K562 (cell line): ENCODE measurements around the gene NRTN. TPM values are rescaled to one million over a fixed set of nuclear protein-coding genes. Genes with fewer than 3 reads are reported as not detected.
A peak's percentile ranks its signal among the peaks of the same experiment; 100 is the strongest.

Source experiments
- ATAC-seq: fragments of 200-7000 bp; cut with Tn5 transposase; 3 replicates; pipeline ENCODE4 v1.9.1; 2020; ENCODE audit warnings: moderate library complexity
- BruUV-seq: library from RNA; stranded (reverse); fragments of 400-500 nt; replicated peaks from 2 replicates; lab custom pipeline; 2021; lab: Mats Ljungman, UMichigan
- CTCF ChIA-PET: fragments of 300-600 bp; formaldehyde crosslinking; extraction: SDS; loops from one replicate; lab custom pipeline; 2021; ENCODE audit warnings: low intra/inter-chr PET ratio; lab: Yijun Ruan, JAX
- POLR2A ChIA-PET: fragments of 300-600, 350-650 bp; sonication (Branson Sonifier 250); formaldehyde crosslinking; extraction: SDS; loops from one replicate; lab custom pipeline; 2021; ENCODE audit warnings: antibody characterized with exemption, inconsistent platforms; lab: Yijun Ruan, JAX
- DNase-seq, 4 experiments: peaks; one replicate each; pipeline versions ENCODE4 v3.0.0 to v3.0.0-alpha.2; 2011 to 2018; ENCODE audit warnings: low spot score in 3 of 4, mixed read lengths in 3 of 4; ENCODE audit errors: extremely low read depth in 1 of 4
- FAIRE-seq: peaks from 2 replicates; lab custom pipeline; 2011; peaks lifted over from hg19 to GRCh38; lab: Jason Lieb, UNC
- H2AFZ ChIP-seq: 2 replicates; pipeline ENCODE4 v1.6.0; 2011; ENCODE audit warnings: low read depth, low read length, control low read depth, inconsistent platforms
- H3K27ac ChIP-seq: fragments of 200-600 bp; 3 replicates; pipeline ENCODE4 v1.8.0; 2011; ENCODE audit warnings: low read depth, mild to moderate bottlenecking, control low read depth, inconsistent platforms, low read length, moderate library complexity, mixed read lengths; ENCODE audit errors: extremely low read depth
- H3K27me3 ChIP-seq, 2 experiments: fragments of 300-600 bp in 1 of 2; 2 replicates in 1 of 2; 3 replicates in 1 of 2; pipeline versions ENCODE4 v1.6.0 to v1.8.0; 2011; ENCODE audit warnings: inconsistent platforms in 2 of 2, low read length in 2 of 2, mild to moderate bottlenecking in 1 of 2, mixed read lengths in 1 of 2, moderate library complexity in 1 of 2; ENCODE audit not compliant: control insufficient read depth in 2 of 2, insufficient read depth in 2 of 2
- H3K36me3 ChIP-seq: fragments of 300-600 bp; 3 replicates; pipeline ENCODE4 v1.8.0; 2011; ENCODE audit warnings: mild to moderate bottlenecking, low read length, inconsistent platforms; ENCODE audit not compliant: control insufficient read depth, insufficient read depth
- H3K4me1 ChIP-seq, 2 experiments: fragments of 200-600 bp in 1 of 2; replicated peaks in 1 of 2; 2 replicates in 1 of 2; 3 replicates in 1 of 2; pipeline versions ENCODE4 v1.5.1 to v1.8.0; 2011; ENCODE audit warnings: inconsistent platforms in 2 of 2, low read length in 2 of 2, mild to moderate bottlenecking in 1 of 2, mixed read lengths in 1 of 2, moderate library complexity in 1 of 2; ENCODE audit not compliant: control insufficient read depth in 2 of 2, insufficient read depth in 2 of 2
- H3K4me2 ChIP-seq: 2 replicates; pipeline ENCODE4 v1.6.1; 2011; ENCODE audit warnings: low read length, control low read depth, inconsistent platforms, mixed read lengths; ENCODE audit not compliant: insufficient read depth
- H3K4me3 ChIP-seq: fragments of 200-600 bp; sonication (generic), shearing (Covaris generic); 2 replicates; pipeline ENCODE4 v1.5.1; 2016; ENCODE audit warnings: control low read depth, inconsistent platforms
- H3K79me2 ChIP-seq: fragments of 200-600 bp; 3 replicates; pipeline ENCODE4 v1.8.0; 2011; ENCODE audit warnings: low read length, inconsistent platforms; ENCODE audit not compliant: control insufficient read depth, insufficient read depth
- H3K9ac ChIP-seq, 2 experiments: 2 replicates each; pipeline versions ENCODE4 v1.6.0 to v1.6.1; 2011; ENCODE audit warnings: low read depth in 2 of 2, low read length in 2 of 2, control low read depth in 1 of 2, inconsistent platforms in 1 of 2, mild to moderate bottlenecking in 1 of 2, mixed read lengths in 1 of 2; ENCODE audit not compliant: insufficient read depth in 1 of 2
- H3K9me1 ChIP-seq: one replicate; pipeline ENCODE4 v1.6.0; 2011; ENCODE audit warnings: inconsistent platforms, mild to moderate bottlenecking, low read length, moderate library complexity; ENCODE audit not compliant: control insufficient read depth, insufficient read depth
- H3K9me3 ChIP-seq: replicated peaks from 2 replicates; pipeline ENCODE4 v1.5.1; 2011; ENCODE audit warnings: low read depth, low read length, inconsistent platforms; ENCODE audit not compliant: control insufficient read depth, insufficient read depth
- H4K20me1 ChIP-seq: replicated peaks from 2 replicates; pipeline ENCODE4 v1.6.1; 2011; ENCODE audit warnings: low read length, inconsistent platforms, mixed read lengths; ENCODE audit not compliant: control insufficient read depth, insufficient read depth
- BMI1 ChIP-seq: fragments of 150-350 bp; IDR thresholded peaks from 2 replicates; pipeline ENCODE4 v1.6.1; 2014; ENCODE audit warnings: low read length
- CAMTA2 ChIP-seq: fragments of 250-450 bp; sonication (Bioruptor Pico); conservative IDR thresholded peaks from 2 replicates; pipeline ENCODE4 v1.5.1; 2022
- CHD2 ChIP-seq: IDR thresholded peaks from 2 replicates; pipeline ENCODE4 v1.6.1; 2011; ENCODE audit warnings: low read depth, low read length
- CSDE1 ChIP-seq, 2 experiments: fragments of 450-650 bp; IDR thresholded peaks; 2 replicates each; pipeline ENCODE4 v1.6.1; 2016; ENCODE audit warnings: mild to moderate bottlenecking in 1 of 2
- ILK ChIP-seq: fragments of 450-650 bp; IDR thresholded peaks from 2 replicates; pipeline ENCODE4 v1.6.1; 2016; ENCODE audit warnings: missing genetic modification characterization, low read depth, mild to moderate bottlenecking, missing compliant biosample characterization, moderate library complexity, borderline replicate concordance
- JUN ChIP-seq, 2 experiments: sonication (generic) in 1 of 2; formaldehyde crosslinking in 1 of 2; IDR thresholded peaks; 2 replicates each; pipeline versions ENCODE4 v1.6.1 to v1.8.0; 2012 to 2022; ENCODE audit warnings: borderline replicate concordance in 2 of 2, mild to moderate bottlenecking in 2 of 2, improper control_type of control experiment in 1 of 2, low read depth in 1 of 2, low read length in 1 of 2, missing genetic modification reagents in 1 of 2
- KAT8 ChIP-seq: fragments of 450-650 bp; IDR thresholded peaks from 2 replicates; pipeline ENCODE4 v1.6.1; 2016; ENCODE audit warnings: low read depth, mild to moderate bottlenecking
- KLF1 ChIP-seq: fragments of 450-650 bp; IDR thresholded peaks from 2 replicates; pipeline ENCODE4 v1.6.1; 2016; ENCODE audit warnings: missing genetic modification characterization, missing compliant biosample characterization
- MBD2 ChIP-seq: sonication (generic); IDR thresholded peaks from 2 replicates; pipeline ENCODE4 v1.6.1; 2016; ENCODE audit warnings: low read depth, borderline replicate concordance
- NUFIP1 ChIP-seq: fragments of 450-650 bp; IDR thresholded peaks from 2 replicates; pipeline ENCODE4 v1.6.1; 2018; ENCODE audit not compliant: partially characterized antibody
- PHF20 ChIP-seq: fragments of 450-650 bp; IDR thresholded peaks from 2 replicates; pipeline ENCODE4 v1.6.1; 2018; ENCODE audit not compliant: partially characterized antibody
- RBFOX2 ChIP-seq: fragments of 200-400 bp; formaldehyde crosslinking; IDR thresholded peaks from 2 replicates; pipeline ENCODE4 v1.6.1; 2017; ENCODE audit warnings: low read depth, mild to moderate bottlenecking, low read length, moderate library complexity
- SIRT6 ChIP-seq: IDR thresholded peaks from one replicate; pipeline ENCODE4 v1.6.1; 2012; ENCODE audit warnings: low read depth, mild to moderate bottlenecking, control low read depth, inconsistent platforms, low read length, moderate library complexity
- ZBTB1 ChIP-seq: sonication (generic); formaldehyde crosslinking; IDR thresholded peaks from 2 replicates; pipeline ENCODE4 v1.8.1; 2023; ENCODE audit warnings: missing genetic modification reagents, low read depth, mild to moderate bottlenecking, borderline replicate concordance
- ZNF146 ChIP-seq: IDR thresholded peaks from one replicate; pipeline ENCODE4 v1.6.1; 2018; ENCODE audit warnings: missing compliant biosample characterization; ENCODE audit not compliant: unreplicated experiment
- ZNF184 ChIP-seq: sonication (generic); formaldehyde crosslinking; IDR thresholded peaks from 2 replicates; pipeline ENCODE4 v1.5.0; 2020; ENCODE audit warnings: missing genetic modification reagents
- ZNF224 ChIP-seq: sonication (generic); formaldehyde crosslinking; IDR thresholded peaks from 2 replicates; pipeline ENCODE4 v1.8.0; 2022; ENCODE audit warnings: mild to moderate bottlenecking, missing genetic modification reagents
- WGBS: fragments of 100-300 bp; shearing (Covaris generic); methylation state at CpG from one replicate; pipeline ENCODE4 v1.1.6; 2016; ENCODE audit warnings: low coverage, mixed read lengths; ENCODE audit not compliant: insufficient coverage; ENCODE audit errors: missing lambda C conversion rate; 5-methylcytosine and 5-hydroxymethylcytosine counted together
- in situ Hi-C: fragments of 300-500 bp; cut with MboI; formaldehyde crosslinking; loops from 4 replicates; pipeline ENCODE4 v1.15.0; 2018; ENCODE audit warnings: inconsistent platforms, mixed read lengths
- intact Hi-C: fragments of 100-400 bp; cut with micrococcal nuclease; formaldehyde crosslinking; loops from 2 replicates; pipeline ENCODE4 v1.14.2; 2022
- polyA plus RNA-seq, 8 experiments: library from polyadenylated mRNA; depleted of rRNA in 4 of 8; stranded (reverse) in 5 of 8; unstranded in 3 of 8; fragments of >200 nt; fragmentation: Nextera tagmentation in 2 of 8; fragmentation: Illumina TruSeq in 1 of 8; extraction: Ambion mirVana in 2 of 8; extraction: Trizol in 1 of 8; gene quantifications; 2 replicates each; pipeline versions ENCODE4 v1.2.1 to v1.2.3, GENCODE V29; 2011 to 2014; ENCODE audit warnings: inconsistent platforms in 1 of 8, missing spikeins in 1 of 8
- total RNA-seq, 7 experiments: library from RNA; depleted of rRNA in 6 of 7; stranded (reverse); fragments of >200 nt in 6 of 7; fragmentation: Illumina TruSeq in 2 of 7; extraction: Trizol in 2 of 7; gene quantifications; 2 replicates each; pipeline versions ENCODE4 v1.2.1 to v1.2.3, GENCODE V29; 2011 to 2021; ENCODE audit warnings: low replicate concordance in 1 of 7
- TF ChIP-seq, protein P1 (sequence below): fragments of 450-650 bp; IDR thresholded peaks from 2 replicates; pipeline ENCODE4 v1.6.1; 2016; ENCODE audit warnings: low read depth, mild to moderate bottlenecking, moderate library complexity
- TF ChIP-seq, protein P2 (sequence below): sonication (generic); formaldehyde crosslinking; IDR thresholded peaks from 2 replicates; pipeline ENCODE4 v1.9.0; 2022; ENCODE audit warnings: mild to moderate bottlenecking, missing genetic modification reagents
- TF ChIP-seq, protein P3 (sequence below): sonication (generic); formaldehyde crosslinking; IDR thresholded peaks from 2 replicates; pipeline ENCODE4 v1.8.0; 2022; ENCODE audit warnings: mild to moderate bottlenecking, missing genetic modification reagents
- TF ChIP-seq, protein P4 (sequence below): fragments of 250-450 bp; sonication (Bioruptor Pico); IDR thresholded peaks from 2 replicates; pipeline ENCODE4 v1.8.0; 2022; ENCODE audit warnings: inconsistent platforms, mild to moderate bottlenecking, moderate library complexity, borderline replicate concordance

NRTN gene
- total and polyA plus RNA-seq, 9 of the 15 experiments (the other 6 are each of a cell fraction or from before 2014, with no cell fraction given) = 0.62 to 8.1 (median 1.6) TPM; not detected in 2

DNA sequence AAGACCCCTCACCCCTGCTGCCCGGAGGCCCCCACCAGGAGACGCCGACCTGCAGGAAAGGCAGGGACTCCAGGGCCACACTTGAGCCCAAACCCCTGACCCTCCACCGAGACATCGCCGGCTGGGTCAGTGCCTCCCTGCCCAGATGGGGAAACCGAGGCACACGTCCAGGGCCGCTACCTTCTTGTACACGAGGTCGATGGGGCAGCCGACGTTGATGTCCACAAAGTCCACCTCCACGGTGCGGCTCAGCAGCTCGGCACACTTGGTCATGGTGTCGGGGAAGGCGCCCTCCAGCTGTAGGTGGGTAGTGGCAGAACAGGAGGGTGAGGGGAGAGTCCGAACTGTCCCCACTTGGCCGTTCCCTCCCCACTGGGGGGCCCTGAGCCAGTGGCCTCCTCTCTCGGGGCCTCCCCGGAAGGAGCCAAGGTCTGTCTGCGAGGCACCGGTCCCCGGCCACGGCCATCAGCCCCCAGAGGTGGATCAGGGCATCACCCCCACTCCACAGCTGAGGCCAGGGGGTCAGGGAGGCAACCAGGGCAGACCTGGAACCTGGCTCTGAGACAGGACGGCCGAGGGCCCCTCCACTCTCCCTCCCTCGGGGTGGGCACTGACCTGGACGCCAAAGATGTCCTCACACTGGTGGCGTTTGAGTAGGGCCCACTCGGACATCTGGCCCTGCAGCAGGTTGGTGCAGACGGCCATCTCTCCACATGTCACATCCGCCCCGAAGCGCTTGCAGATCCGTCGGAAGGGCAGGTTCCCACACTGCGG is 17.3 kb upstream of the NRTN start:
- WGBS = 94% methylated on average over 19 of the region's 39 CpGs
- no peaks in the 10 kb centered on the region for H3K9me1 ChIP-seq
- H3K9ac ChIP-seq = peak overlapping the region in 1 of 2 experiments; percentile 52; a peak in 1 of 4 replicates
- ATAC-seq (no peak), FAIRE-seq (no peak), DNase-seq (no peak)
- POLR2A ChIA-PET = interaction anchor here (0.8 kb wide), 1 partner anchor 67 kb away, joined by 5 read pairs; the partner anchor contains the start of gene CATSPERD
- no peak overlapping the region for H3K4me3 ChIP-seq
- H3K4me2 ChIP-seq = no peak overlapping the region
- H3K27ac ChIP-seq = no peak overlapping the region
- H4K20me1 ChIP-seq = 0 out of 2 replicates have a peak, but pooled peaks cover 10% of the 10 kb centered on the region
- no peak overlapping the region for H2AFZ ChIP-seq
- intact Hi-C loops = no loop called here
- peaks cover 21% of the 10 kb centered on the region for H3K79me2 ChIP-seq
- H3K36me3 ChIP-seq = peaks cover 68% of the 10 kb centered on the region
- BruUV-seq = no TSS peak
- CTCF ChIA-PET = no interaction called here
- H3K27me3 ChIP-seq = no peaks in the 10 kb centered on the region
- in situ Hi-C loops = no loop called here
- no peaks in the 10 kb centered on the region for H3K9me3 ChIP-seq
- H3K4me1 ChIP-seq = peaks cover 2 to 63% of the 10 kb centered on the region in 2 experiments; a peak in 2 of 5 replicates
- TF ChIP-seq, protein P1, sequence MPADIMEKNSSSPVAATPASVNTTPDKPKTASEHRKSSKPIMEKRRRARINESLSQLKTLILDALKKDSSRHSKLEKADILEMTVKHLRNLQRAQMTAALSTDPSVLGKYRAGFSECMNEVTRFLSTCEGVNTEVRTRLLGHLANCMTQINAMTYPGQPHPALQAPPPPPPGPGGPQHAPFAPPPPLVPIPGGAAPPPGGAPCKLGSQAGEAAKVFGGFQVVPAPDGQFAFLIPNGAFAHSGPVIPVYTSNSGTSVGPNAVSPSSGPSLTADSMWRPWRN = no peak
- TF ChIP-seq ZBTB1 (no peak), NUFIP1 (no peak), KLF1 (tag) (no peak), CHD2 (no peak), ILK (tag) (no peak), MBD2 (no peak), PHF20 (no peak), SIRT6 (no peak), CSDE1 (IDR thresholded peaks at IDR 0.05) (no peak), BMI1 (no peak), ZNF146 (no peak), CAMTA2 (CRISPR knock-in tag) (no peak), JUN (IDR thresholded peaks at IDR 0.05; ENCODE audit: borderline replicate concordance, low read depth, low read length) (no peak), JUN (CRISPR knock-in tag; IDR thresholded peaks at IDR 0.05; ENCODE audit: borderline replicate concordance) (no peak), RBFOX2 (peak; percentile 81), KAT8 (no peak), ZNF224 (no peak), ZNF184 (CRISPR knock-in tag) (no peak)
- TF ChIP-seq, protein P2, sequence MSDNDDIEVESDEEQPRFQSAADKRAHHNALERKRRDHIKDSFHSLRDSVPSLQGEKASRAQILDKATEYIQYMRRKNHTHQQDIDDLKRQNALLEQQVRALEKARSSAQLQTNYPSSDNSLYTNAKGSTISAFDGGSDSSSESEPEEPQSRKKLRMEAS (CRISPR knock-in tag) = 0 out of 2 replicates have a peak, but pooled peaks have one; percentile 29
- TF ChIP-seq, protein P3, sequence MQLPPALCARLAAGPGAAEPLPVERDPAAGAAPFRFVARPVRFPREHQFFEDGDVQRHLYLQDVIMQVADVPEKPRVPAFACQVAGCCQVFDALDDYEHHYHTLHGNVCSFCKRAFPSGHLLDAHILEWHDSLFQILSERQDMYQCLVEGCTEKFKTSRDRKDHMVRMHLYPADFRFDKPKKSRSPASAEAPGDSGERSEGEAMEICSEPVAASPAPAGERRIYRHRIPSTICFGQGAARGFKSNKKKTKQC (CRISPR knock-in tag) = no peak
- TF ChIP-seq, protein P4, sequence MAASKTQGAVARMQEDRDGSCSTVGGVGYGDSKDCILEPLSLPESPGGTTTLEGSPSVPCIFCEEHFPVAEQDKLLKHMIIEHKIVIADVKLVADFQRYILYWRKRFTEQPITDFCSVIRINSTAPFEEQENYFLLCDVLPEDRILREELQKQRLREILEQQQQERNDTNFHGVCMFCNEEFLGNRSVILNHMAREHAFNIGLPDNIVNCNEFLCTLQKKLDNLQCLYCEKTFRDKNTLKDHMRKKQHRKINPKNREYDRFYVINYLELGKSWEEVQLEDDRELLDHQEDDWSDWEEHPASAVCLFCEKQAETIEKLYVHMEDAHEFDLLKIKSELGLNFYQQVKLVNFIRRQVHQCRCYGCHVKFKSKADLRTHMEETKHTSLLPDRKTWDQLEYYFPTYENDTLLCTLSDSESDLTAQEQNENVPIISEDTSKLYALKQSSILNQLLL = no peak
